ENCODE results near the gene ZIC4.

DNA sequence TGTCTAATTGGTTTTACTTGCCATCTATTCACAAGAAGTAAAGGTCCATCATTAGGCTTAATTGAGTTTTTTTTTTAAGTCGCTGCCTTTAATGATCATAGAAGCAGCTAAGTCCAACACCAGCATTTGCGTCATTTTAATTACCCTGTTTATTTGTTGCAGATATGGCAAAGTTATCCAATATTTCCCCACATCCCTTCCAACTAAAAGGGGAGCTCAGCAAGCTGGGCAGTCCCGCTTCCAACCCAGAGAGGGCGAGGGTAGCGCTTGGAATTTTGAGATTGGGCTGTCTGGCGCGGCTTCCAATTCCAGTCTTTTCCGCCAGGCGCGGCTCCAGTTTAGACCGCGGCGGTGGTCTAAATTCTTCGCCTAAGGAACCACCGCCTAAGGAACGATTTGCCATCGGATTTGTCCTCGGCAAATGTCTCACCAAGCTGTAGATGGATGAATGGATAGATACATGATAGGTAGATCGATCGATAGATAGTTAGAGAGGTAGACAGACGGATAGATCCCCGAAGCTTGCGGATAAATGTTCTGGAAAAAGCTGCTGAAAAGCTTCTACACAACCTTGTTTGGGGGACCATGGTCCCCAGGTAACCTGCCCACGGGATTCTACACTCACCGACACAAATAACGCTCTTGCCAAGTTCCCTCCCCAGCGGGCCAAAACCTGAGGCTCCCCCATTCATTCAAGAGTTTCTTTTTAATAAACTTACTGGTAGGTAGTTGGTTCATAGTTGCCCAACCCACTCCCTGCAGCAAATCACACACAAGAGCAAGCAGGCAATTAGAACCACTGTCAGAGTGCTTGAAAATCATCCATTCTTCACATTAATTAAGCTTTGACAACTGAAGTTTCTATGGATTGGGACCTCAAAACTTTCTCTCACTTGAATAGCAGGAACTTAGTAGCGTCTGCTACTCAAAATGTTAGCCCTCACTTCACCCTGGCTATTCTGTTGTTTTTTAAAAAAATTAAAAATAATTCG is 49.1 kb downstream of the ZIC4 start:
- TF ChIP-seq, protein P1, sequence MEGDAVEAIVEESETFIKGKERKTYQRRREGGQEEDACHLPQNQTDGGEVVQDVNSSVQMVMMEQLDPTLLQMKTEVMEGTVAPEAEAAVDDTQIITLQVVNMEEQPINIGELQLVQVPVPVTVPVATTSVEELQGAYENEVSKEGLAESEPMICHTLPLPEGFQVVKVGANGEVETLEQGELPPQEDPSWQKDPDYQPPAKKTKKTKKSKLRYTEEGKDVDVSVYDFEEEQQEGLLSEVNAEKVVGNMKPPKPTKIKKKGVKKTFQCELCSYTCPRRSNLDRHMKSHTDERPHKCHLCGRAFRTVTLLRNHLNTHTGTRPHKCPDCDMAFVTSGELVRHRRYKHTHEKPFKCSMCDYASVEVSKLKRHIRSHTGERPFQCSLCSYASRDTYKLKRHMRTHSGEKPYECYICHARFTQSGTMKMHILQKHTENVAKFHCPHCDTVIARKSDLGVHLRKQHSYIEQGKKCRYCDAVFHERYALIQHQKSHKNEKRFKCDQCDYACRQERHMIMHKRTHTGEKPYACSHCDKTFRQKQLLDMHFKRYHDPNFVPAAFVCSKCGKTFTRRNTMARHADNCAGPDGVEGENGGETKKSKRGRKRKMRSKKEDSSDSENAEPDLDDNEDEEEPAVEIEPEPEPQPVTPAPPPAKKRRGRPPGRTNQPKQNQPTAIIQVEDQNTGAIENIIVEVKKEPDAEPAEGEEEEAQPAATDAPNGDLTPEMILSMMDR (IDR thresholded peaks at IDR 0.05; ENCODE audit: control extremely low read depth in 1 of 3, insufficient read depth in 1 of 3, low read depth in 1 of 3, low read length in 3 of 3), result peak; percentile 64 to 93 (median 72)
- no peak for TF ChIP-seq RFX5 (IDR thresholded peaks at IDR 0.05; ENCODE audit: borderline replicate concordance, low read depth, low read length)
- TF ChIP-seq SRF (IDR thresholded peaks at IDR 0.05; ENCODE audit: low read depth, low read length), result no peak

Data from H1 (cell line).